ENCODE results near the gene C11orf98. TPM values are rescaled to one million over a fixed set of nuclear protein-coding genes. Genes with fewer than 3 reads are reported as not detected.

The C11orf98 gene
- total and polyA plus RNA-seq, 2 of the 13 experiments (the other 11 are each of a cell fraction or from before 2014, with no cell fraction given) = 30.4 to 91.8 TPM

- POLR2A ChIA-PET = interaction anchor here (1.4 to 6.6 kb wide), 12 partner anchors 11 to 172 kb away, joined by 3 to 53 read pairs (median 10); partner anchors contain the start of genes B3GAT3, GANAB, INTS5 and MTA2
- peaks cover 0 to 10% of the 10 kb centered on the region in 2 experiments; a peak in 2 of 5 replicates for H3K36me3 ChIP-seq (replicated peaks in 1 of 2; ENCODE audit: control insufficient read depth in 1 of 2, insufficient read depth in 2 of 2, low read length in 2 of 2)
- peak overlapping the region; percentile 33; the same call in 1 of the 2 replicates for H3K9ac ChIP-seq (ENCODE audit: insufficient read depth, low read depth, low read length)
- H2AFZ ChIP-seq (ENCODE audit: low read length) = no peak overlapping the region
- H3K9me3 ChIP-seq (ENCODE audit: low read length) = no peaks in the 10 kb centered on the region
- CTCF ChIA-PET (ENCODE audit: low intra/inter-chr PET ratio, low total read pairs) = no interaction called here
- in situ Hi-C loops (cut with HindIII; ENCODE audit: extremely low pct_ligation_motif_present, low pct_unique_long_range_greater_than_20kb) = no loop called here
- WGBS (ENCODE audit: low lambda C conversion rate) = 66% methylated on average over 4 of the region's 4 CpGs
- intact Hi-C loops (cut with micrococcal nuclease; ENCODE audit: unreplicated experiment) = no loop called here
- ATAC-seq (peak; percentile 7), DNase-seq (ENCODE audit: low spot score) (peak; percentile 47), FAIRE-seq (peak; percentile 60)
- H3K27me3 ChIP-seq (ENCODE audit: control insufficient read depth in 1 of 2, insufficient read depth in 2 of 2, low read length in 2 of 2) = no peaks in the 10 kb centered on the region; a peak in 1 of 5 replicates
- H3K4me3 ChIP-seq (replicated peaks in 1 of 3; ENCODE audit: insufficient read depth in 1 of 3, low read depth in 2 of 3, low read length in 3 of 3) = peak overlapping the region in 1 of 3 experiments; percentile 38; a peak in 1 of 6 replicates
- BruUV-seq (replicated peaks) = no TSS peak
- peak overlapping the region; percentile 56 for H3K4me2 ChIP-seq (ENCODE audit: low read depth, low read length)
- no peaks in the 10 kb centered on the region; the same call in none of the 2 replicates for H4K20me1 ChIP-seq (ENCODE audit: insufficient read depth, low read length)
- H3K4me1 ChIP-seq (ENCODE audit: insufficient read depth, low read length) = peaks cover 68% of the 10 kb centered on the region
- H3K79me2 ChIP-seq (ENCODE audit: insufficient read depth, low read length) = peaks cover 49% of the 10 kb centered on the region
- H3K27ac ChIP-seq (ENCODE audit: extremely low read length, insufficient read depth, low read length) = peak overlapping the region; percentile 45
- TF ChIP-seq ZNF605 (CRISPR knock-in tag; IDR thresholded peaks at IDR 0.05) (no peak), ZNF18 (CRISPR knock-in tag; IDR thresholded peaks at IDR 0.05; ENCODE audit: insufficient replicate concordance) (no peak), SCMH1 (CRISPR knock-in tag; IDR thresholded peaks at IDR 0.05; ENCODE audit: borderline replicate concordance) (no peak), TIGD3 (CRISPR knock-in tag; IDR thresholded peaks at IDR 0.05; ENCODE audit: borderline replicate concordance) (no peak), NFRKB (IDR thresholded peaks at IDR 0.05) (no peak), BCLAF1 (IDR thresholded peaks at IDR 0.05) (no peak), FOXM1 (CRISPR knock-in tag; IDR thresholded peaks at IDR 0.05) (no peak), ATRX (CRISPR knock-in tag; IDR thresholded peaks at IDR 0.05; ENCODE audit: borderline replicate concordance) (no peak), NR2F6 (IDR thresholded peaks at IDR 0.05) (peak; percentile 36; the same call in 1 of the 2 replicates), NR2F6 (CRISPR knock-in tag; IDR thresholded peaks at IDR 0.05) (peak; percentile 46; the same call in 1 of the 2 replicates), ZNF629 (CRISPR knock-in tag; conservative IDR thresholded peaks at IDR 0.05) (no peak), ZNF724P (CRISPR knock-in tag; IDR thresholded peaks at IDR 0.05; ENCODE audit: borderline replicate concordance) (no peak), GPBP1L1 (CRISPR knock-in tag; IDR thresholded peaks at IDR 0.05) (no peak), HOXA3 (CRISPR knock-in tag; IDR thresholded peaks at IDR 0.05) (peak; percentile 39), NR2C2 (CRISPR knock-in tag; IDR thresholded peaks at IDR 0.05; ENCODE audit: borderline replicate concordance) (0 out of 2 replicates have a peak, but pooled peaks have one; percentile 41), ZNF703 (CRISPR knock-in tag; IDR thresholded peaks at IDR 0.05; ENCODE audit: borderline replicate concordance) (no peak)
These were observed 4.6 kb upstream of the C11orf98 start for GRCh38 chr11:62669420-62670161.

Data from HepG2 (cell line).